Measurements from ENCODE around the gene PDC. TPM values are rescaled to one million over a fixed set of nuclear protein-coding genes. Genes with fewer than 3 reads are reported as not detected.
"Not testable (repeated sequence)": the region's sequence is repeated elsewhere in the genome, so short reads cannot be mapped to it uniquely, and the experiment has no call there.

The PDC gene
- polyA plus RNA-seq, 10 donors, result 0.21 to 0.80 (median 0.34) TPM; not detected in 3

- DNase-seq, result peak; percentile 10 to 35 (median 32)
These were observed 5.0 kb upstream of the PDC start for GRCh38 chr1:186465946-186466345.

GRCh38 chr1:186465491-186465890 lies 4.6 kb upstream of the PDC start:
- not testable (repeated sequence) for DNase-seq

GRCh38 chr1:186463926-186464325 lies 3.0 kb upstream of the PDC start:
- no peak for DNase-seq

- no peak for DNase-seq
These were observed 2.6 kb upstream of the PDC start for GRCh38 chr1:186463511-186463910.

GRCh38 chr1:186459161-186459560 lies 1.8 kb downstream of the PDC start:
- not testable (repeated sequence) for DNase-seq

- DNase-seq, result no peak
These were observed 4.1 kb downstream of the PDC start for GRCh38 chr1:186456729-186457255.

GRCh38 chr1:186454981-186455380 lies 5.9 kb downstream of the PDC start:
- DNase-seq, result no peak

- no peak for DNase-seq
These were observed 14.8 kb downstream of the PDC start for GRCh38 chr1:186446152-186446551.

GRCh38 chr1:186443638-186444037 lies 17.3 kb downstream of the PDC start:
- no peak for DNase-seq

- peak in 1 of 3 donors; percentile 34 for DNase-seq
These were observed 18.1 kb downstream of the PDC start for GRCh38 chr1:186442651-186443375.

GRCh38 chr1:186440584-186440983 lies 20.3 kb downstream of the PDC start:
- DNase-seq, result no peak

- no peak for DNase-seq
These were observed 22.3 kb downstream of the PDC start for GRCh38 chr1:186438567-186438966.

- no peak for DNase-seq
These were observed 25.6 kb downstream of the PDC start for GRCh38 chr1:186435336-186435735.

- DNase-seq, result no peak
These were observed 31.9 kb downstream of the PDC start for GRCh38 chr1:186429017-186429416.

- DNase-seq, result no peak
These were observed 34.8 kb downstream of the PDC start for GRCh38 chr1:186426118-186426517.

- DNase-seq, result peak; percentile 12 to 25 (median 13)
These were observed 36.4 kb downstream of the PDC start for GRCh38 chr1:186424539-186424938.

- no peak for DNase-seq
These were observed 39.5 kb downstream of the PDC start for GRCh38 chr1:186421446-186421845.

- peak; percentile 22 to 52 (median 27) for DNase-seq
These were observed 40.0 kb downstream of the PDC start for GRCh38 chr1:186420923-186421322.

GRCh38 chr1:186420311-186420710 lies 40.6 kb downstream of the PDC start:
- no peak for DNase-seq

- DNase-seq, result no peak
These were observed 42.4 kb downstream of the PDC start for GRCh38 chr1:186418503-186418902.

GRCh38 chr1:186413319-186413718 lies 47.6 kb downstream of the PDC start:
- DNase-seq, result no peak

GRCh38 chr1:186409091-186409490 lies 51.8 kb downstream of the PDC start:
- peak in 2 of 3 donors; percentile 5 to 14 for DNase-seq

GRCh38 chr1:186404454-186405051 lies 56.4 kb downstream of the PDC start:
- peak; percentile 11 to 53 (median 52) for DNase-seq
